Ovary (tissue), 9 donors: Measurements from ENCODE around the gene GSN. TPM values are rescaled to one million over a fixed set of nuclear protein-coding genes. Genes with fewer than 3 reads are reported as not detected.

ENCODE experiments used
- DNase-seq, 5 donors: peaks; one replicate each; pipeline ENCODE4 v3.0.0-alpha.2; 2019 to 2020
- H3K27ac ChIP-seq, 2 donors: fragments of 200-600 bp; one replicate each; pipeline versions ENCODE4 v1.5.1 to v1.8.0; 2019 to 2022
- H3K27me3 ChIP-seq: fragments of 200-600 bp; one replicate; pipeline ENCODE4 v1.8.0; 2022
- H3K36me3 ChIP-seq: fragments of 200-600 bp; sonication (generic); one replicate; pipeline ENCODE4 v1.5.1; 2019
- H3K4me1 ChIP-seq: one replicate; pipeline ENCODE4 v1.8.1; 2013; ENCODE audit warnings: mild to moderate bottlenecking, moderate library complexity; ENCODE audit not compliant: insufficient read depth
- H3K4me3 ChIP-seq: fragments of 200-600 bp; sonication (generic); one replicate; pipeline ENCODE4 v1.5.1; 2017
- H3K9me3 ChIP-seq, 2 donors: fragments of 200-600 bp in 1 of 2; sonication (generic) in 1 of 2; one replicate each; pipeline versions ENCODE4 v1.5.1 to v1.8.1; 2013 to 2019; ENCODE audit warnings: mild to moderate bottlenecking in 1 of 2, moderate library complexity in 1 of 2
- EP300 ChIP-seq: sonication (generic); formaldehyde crosslinking; IDR thresholded peaks from one replicate; pipeline ENCODE4 v1.6.1; 2017; ENCODE audit warnings: antibody characterized with exemption
- POLR2A ChIP-seq: fragments of 450-650 bp; IDR thresholded peaks from one replicate; pipeline ENCODE4 v1.6.1; 2017; ENCODE audit warnings: antibody characterized with exemption, mild to moderate bottlenecking, moderate library complexity
- WGBS, 3 donors: extraction: QIAGEN DNeasy Blood & Tissue Kit in 1 of 3; methylation state at CpG; one replicate each; pipeline versions ENCODE4 v1.1.5 to v1.1.7; 2013 to 2017; 5-methylcytosine and 5-hydroxymethylcytosine counted together
- intact Hi-C, 4 donors: fragments of 100-400 bp; cut with DNase I; formaldehyde crosslinking; loops; one replicate each; pipeline versions ENCODE4 v1.11.0 to v1.15.1; 2022 to 2023
- polyA plus RNA-seq, 2 donors: library from polyadenylated mRNA; stranded (reverse); fragments of 200-250 nt in 1 of 2; fragments of 350-450 nt in 1 of 2; fragmentation: Illumina TruSeq in 1 of 2; extraction: RNeasy Lipid Tissue Mini Kit (QIAGEN cat#74804) in 1 of 2; gene quantifications; one replicate each; pipeline ENCODE4 v1.2.3, GENCODE V29; 2013 to 2014
- total RNA-seq, 7 donors: library from RNA; depleted of rRNA in 2 of 7; stranded (reverse); fragments of >200 nt in 2 of 7; fragmentation: NEBNext Ultra II Directional in 3 of 7; extraction: Animal tissue kit (Norgen Biotek cat#: 25700) in 3 of 7; gene quantifications; one replicate each; pipeline versions ENCODE4 v1.1.0 to v1.2.4, GENCODE V29; 2016 to 2023
- TF ChIP-seq, protein P1 (sequence below), 3 donors: fragments of 450-650 bp in 2 of 3; fragments of 200-600 bp in 1 of 3; IDR thresholded peaks; one replicate each; pipeline versions ENCODE4 v1.5.1 to v1.8.0; 2016 to 2022; ENCODE audit warnings: antibody characterized with exemption in 3 of 3, mild to moderate bottlenecking in 1 of 3
- donor health status: DM: no; HTN: no; CAD: no; lungs with moderate emphysema.
- donor health status: DM: no; HTN: no; CAD: no.
- donor health status: Bipolar disorder and iron deficiency.
- donor health status: DM: yes; HTN: yes; CAD: no.
- donor health status: DM: no; HTN: no; CAD: no.
- donor health status: DM: yes; HTN: yes; CAD: no.

Gene GSN
- total and polyA plus RNA-seq, 9 donors, result 188 to 706 (median 370) TPM

DNA sequence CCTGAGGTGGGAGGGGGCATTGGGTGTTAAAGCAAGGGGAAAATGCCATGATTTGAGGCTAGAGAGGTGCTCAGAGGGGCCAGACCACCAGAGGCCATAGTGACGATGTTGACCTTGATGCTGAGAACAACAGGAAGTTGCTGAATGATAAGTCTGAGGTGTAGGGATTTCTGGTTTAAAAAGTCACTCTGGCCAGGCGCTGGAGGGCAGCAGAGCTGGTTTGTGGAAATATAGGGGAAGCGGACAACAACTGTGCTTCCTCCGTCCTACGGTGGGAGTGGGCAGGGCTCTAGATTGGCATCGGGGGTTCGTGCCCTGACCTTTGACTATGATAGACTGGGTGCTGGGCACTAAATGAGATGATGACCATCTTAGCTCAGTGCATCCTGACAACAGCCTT is 57.4 kb downstream of the GSN start:
- H3K27me3 ChIP-seq, result no peaks in the 10 kb centered on the region
- TF ChIP-seq, protein P1, sequence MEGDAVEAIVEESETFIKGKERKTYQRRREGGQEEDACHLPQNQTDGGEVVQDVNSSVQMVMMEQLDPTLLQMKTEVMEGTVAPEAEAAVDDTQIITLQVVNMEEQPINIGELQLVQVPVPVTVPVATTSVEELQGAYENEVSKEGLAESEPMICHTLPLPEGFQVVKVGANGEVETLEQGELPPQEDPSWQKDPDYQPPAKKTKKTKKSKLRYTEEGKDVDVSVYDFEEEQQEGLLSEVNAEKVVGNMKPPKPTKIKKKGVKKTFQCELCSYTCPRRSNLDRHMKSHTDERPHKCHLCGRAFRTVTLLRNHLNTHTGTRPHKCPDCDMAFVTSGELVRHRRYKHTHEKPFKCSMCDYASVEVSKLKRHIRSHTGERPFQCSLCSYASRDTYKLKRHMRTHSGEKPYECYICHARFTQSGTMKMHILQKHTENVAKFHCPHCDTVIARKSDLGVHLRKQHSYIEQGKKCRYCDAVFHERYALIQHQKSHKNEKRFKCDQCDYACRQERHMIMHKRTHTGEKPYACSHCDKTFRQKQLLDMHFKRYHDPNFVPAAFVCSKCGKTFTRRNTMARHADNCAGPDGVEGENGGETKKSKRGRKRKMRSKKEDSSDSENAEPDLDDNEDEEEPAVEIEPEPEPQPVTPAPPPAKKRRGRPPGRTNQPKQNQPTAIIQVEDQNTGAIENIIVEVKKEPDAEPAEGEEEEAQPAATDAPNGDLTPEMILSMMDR (IDR thresholded peaks at IDR 0.05), result no peak
- TF ChIP-seq EP300 (no peak), POLR2A (no peak)
- WGBS, 3 donors, result 39 to 60% (median 49%) methylated on average over 7 of the region's 7 CpGs
- no peaks in the 10 kb centered on the region for H3K36me3 ChIP-seq
- H3K27ac ChIP-seq, result peak overlapping the region; percentile 41 to 74
- peaks cover 5% of the 10 kb centered on the region for H3K4me1 ChIP-seq
- H3K9me3 ChIP-seq, result no peaks in the 10 kb centered on the region
- intact Hi-C loops, result loop anchor here in 2 of 4 donors (2.0 to 10.0 kb wide), 3 partner anchors 45 to 111 kb away; partner anchors contain the start of gene STOM (in 2 of the 2)
- no peak overlapping the region for H3K4me3 ChIP-seq
- peak in 1 of 5 donors; percentile 18 for DNase-seq

DNA sequence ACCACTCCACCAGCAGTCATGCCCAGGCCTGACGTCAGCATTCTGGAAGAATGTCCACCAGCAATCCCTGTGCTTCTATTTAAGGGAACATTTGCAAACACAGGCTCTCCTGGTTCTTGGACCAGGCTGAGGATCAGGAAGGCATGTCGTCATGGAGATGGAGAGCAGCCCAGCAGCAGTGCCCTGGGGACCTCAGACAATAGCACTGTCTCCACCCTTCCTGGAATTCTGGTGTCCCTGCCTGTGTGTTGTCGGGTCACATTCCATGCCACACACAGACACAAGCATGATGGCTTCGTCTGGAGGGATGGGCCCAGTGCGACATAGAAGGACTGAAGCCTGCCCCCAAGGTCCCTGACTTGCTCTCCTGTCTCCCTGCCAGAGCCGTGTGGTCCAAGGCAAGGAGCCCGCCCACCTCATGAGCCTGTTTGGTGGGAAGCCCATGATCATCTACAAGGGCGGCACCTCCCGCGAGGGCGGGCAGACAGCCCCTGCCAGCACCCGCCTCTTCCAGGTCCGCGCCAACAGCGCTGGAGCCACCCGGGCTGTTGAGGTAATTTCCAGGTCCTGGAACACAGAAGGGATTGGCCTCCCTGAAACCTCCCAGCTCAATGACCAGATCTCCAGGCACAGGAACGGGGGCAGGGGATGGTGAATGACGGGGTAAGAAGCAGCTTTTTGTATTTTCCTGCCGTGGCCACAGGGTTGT is 58.3 kb downstream of the GSN start:
- H3K4me3 ChIP-seq, result no peak overlapping the region
- 65 to 80% (median 75%) methylated on average over 19 of the region's 19 CpGs for WGBS, 3 donors
- intact Hi-C loops, result loop anchor here in 1 of 4 donors (10.0 kb wide), 2 partner anchors 49 to 111 kb away; partner anchors contain the start of gene STOM
- peak overlapping the region; percentile 41 to 74 for H3K27ac ChIP-seq
- peak; percentile 85 for TF ChIP-seq EP300
- TF ChIP-seq, protein P1 (IDR thresholded peaks at IDR 0.05), result no peak
- no peaks in the 10 kb centered on the region for H3K36me3 ChIP-seq
- H3K4me1 ChIP-seq, result peaks cover 5% of the 10 kb centered on the region
- no peaks in the 10 kb centered on the region for H3K9me3 ChIP-seq
- H3K27me3 ChIP-seq, result no peaks in the 10 kb centered on the region
- peak; percentile 32 to 77 (median 56) for DNase-seq

DNA sequence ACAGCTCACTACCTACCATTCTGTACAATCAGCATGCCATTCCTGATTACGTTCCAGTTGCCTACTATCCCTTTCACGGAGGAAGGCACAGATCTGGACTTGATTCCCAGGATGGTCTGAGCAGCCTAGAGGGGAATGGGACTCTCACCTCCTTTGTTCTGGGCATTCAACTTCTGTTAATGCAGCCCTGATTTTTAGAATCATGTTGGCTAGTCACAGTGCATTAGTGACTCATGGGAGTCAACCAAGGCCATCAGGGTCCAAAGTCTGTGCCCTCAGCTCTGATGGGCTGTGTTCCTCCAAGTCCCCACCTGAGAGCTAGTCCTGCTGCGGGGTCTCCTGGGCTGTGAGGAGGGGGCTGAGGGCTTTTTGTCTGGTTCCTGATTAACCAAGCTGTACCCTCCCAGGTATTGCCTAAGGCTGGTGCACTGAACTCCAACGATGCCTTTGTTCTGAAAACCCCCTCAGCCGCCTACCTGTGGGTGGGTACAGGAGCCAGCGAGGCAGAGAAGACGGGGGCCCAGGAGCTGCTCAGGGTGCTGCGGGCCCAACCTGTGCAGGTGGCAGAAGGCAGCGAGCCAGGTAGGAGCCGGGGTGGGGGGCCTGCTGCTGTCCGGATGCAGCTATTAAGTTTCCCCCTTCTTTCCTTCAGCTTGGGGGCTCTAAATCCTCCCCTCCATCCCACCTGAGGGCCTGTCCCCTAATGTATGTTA is 59.1 kb downstream of the GSN start:
- peaks cover 5% of the 10 kb centered on the region for H3K4me1 ChIP-seq
- no peak for DNase-seq
- H3K36me3 ChIP-seq, result no peaks in the 10 kb centered on the region
- intact Hi-C loops, result loop anchor here in 1 of 4 donors (10.0 kb wide), 2 partner anchors 48 to 112 kb away; partner anchors contain the start of gene STOM
- H3K9me3 ChIP-seq, result no peaks in the 10 kb centered on the region
- 90 to 95% (median 94%) methylated on average over 11 of the region's 11 CpGs for WGBS, 3 donors
- no peaks in the 10 kb centered on the region for H3K27me3 ChIP-seq
- H3K27ac ChIP-seq, result peak overlapping the region in 1 of 2 donors; percentile 68
- H3K4me3 ChIP-seq, result no peak overlapping the region
- TF ChIP-seq POLR2A, result no peak
- TF ChIP-seq EP300, result no peak
- TF ChIP-seq, protein P1 (IDR thresholded peaks at IDR 0.05), result no peak

DNA sequence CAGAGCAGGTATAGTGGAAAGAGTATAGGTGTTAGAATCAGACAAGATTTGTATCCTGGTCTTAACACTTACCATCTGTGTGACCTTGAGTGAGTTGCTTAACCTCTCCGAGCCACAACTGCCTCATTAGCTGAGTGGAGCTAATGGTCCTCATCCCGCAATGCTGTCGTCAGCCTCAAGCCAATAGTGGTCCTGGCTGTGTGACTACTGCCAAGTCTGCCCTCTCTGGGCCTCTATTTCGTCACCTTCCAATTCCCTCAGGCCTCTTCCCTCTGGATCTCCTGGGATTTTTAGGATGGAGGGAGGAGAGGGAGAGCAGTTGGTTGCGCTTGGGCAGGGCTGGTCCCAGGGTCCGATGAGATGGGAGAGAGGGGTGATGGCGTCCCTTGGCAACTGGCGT is 60.5 kb downstream of the GSN start:
- H3K4me3 ChIP-seq, result no peak overlapping the region
- WGBS, 3 donors, result 74 to 81% (median 80%) methylated on average over 8 of the region's 8 CpGs
- no peaks in the 10 kb centered on the region for H3K27me3 ChIP-seq
- H3K9me3 ChIP-seq, result no peaks in the 10 kb centered on the region
- no peak for TF ChIP-seq EP300
- TF ChIP-seq, protein P1 (IDR thresholded peaks at IDR 0.05), result no peak
- no peak for TF ChIP-seq POLR2A
- intact Hi-C loops, result loop anchor here in 1 of 4 donors (10.0 kb wide), 2 partner anchors 46 to 114 kb away; partner anchors contain the start of gene STOM
- H3K4me1 ChIP-seq, result peaks cover 12% of the 10 kb centered on the region
- H3K36me3 ChIP-seq, result no peaks in the 10 kb centered on the region
- no peak for DNase-seq
- H3K27ac ChIP-seq, result no peak overlapping the region
